GM12878 (cell line): ENCODE data around the gene DNAJC18.

Experiments used
- BACH1 ChIP-seq: fragments of 450-650 bp; IDR thresholded peaks from 2 replicates; pipeline ENCODE4 v1.6.1; 2017; ENCODE audit warnings: mild to moderate bottlenecking, borderline replicate concordance
- CEBPB ChIP-seq, 2 experiments: fragments of 150-350 bp in 1 of 2; IDR thresholded peaks; 2 replicates each; pipeline ENCODE4 v1.6.1; 2012 to 2014; ENCODE audit warnings: low read depth in 2 of 2, low read length in 2 of 2, borderline replicate concordance in 1 of 2, inconsistent platforms in 1 of 2
- CEBPZ ChIP-seq: fragments of 150-350 bp; IDR thresholded peaks from 2 replicates; pipeline ENCODE4 v1.6.1; 2016; ENCODE audit warnings: low read depth, low read length
- CTCF ChIP-seq, 3 experiments: IDR thresholded peaks in 2 of 3; conservative IDR thresholded peaks in 1 of 3; 2 replicates each; pipeline ENCODE4 v1.5.1; 2011; ENCODE audit warnings: low read depth in 3 of 3, low read length in 3 of 3, mild to moderate bottlenecking in 3 of 3, control low read depth in 2 of 3, moderate library complexity in 2 of 3, inconsistent platforms in 1 of 3, mixed read lengths in 1 of 3; ENCODE audit not compliant: control insufficient read depth in 2 of 3, insufficient read depth in 1 of 3; ENCODE audit errors: extremely low read depth in 1 of 3
- EZH2 ChIP-seq: IDR thresholded peaks from 2 replicates; pipeline ENCODE4 v1.6.1; 2012; ENCODE audit warnings: low read depth, mild to moderate bottlenecking, control low read depth, inconsistent platforms, low read length, borderline replicate concordance; ENCODE audit not compliant: control insufficient read depth
- MAX ChIP-seq: IDR thresholded peaks from 2 replicates; pipeline ENCODE4 v1.6.1; 2012; ENCODE audit warnings: low read depth, low read length, improper control_type of control experiment
- POLR2A ChIP-seq: IDR thresholded peaks from 2 replicates; pipeline ENCODE4 v1.6.1; 2011; ENCODE audit warnings: low read depth, mild to moderate bottlenecking, low read length
- POLR2AphosphoS5 ChIP-seq: IDR thresholded peaks from 2 replicates; pipeline ENCODE4 v1.6.1; 2011; ENCODE audit warnings: mild to moderate bottlenecking, low read length, inconsistent platforms
- SMC3 ChIP-seq: IDR thresholded peaks from 2 replicates; pipeline ENCODE4 v1.6.1; 2011; ENCODE audit warnings: low read length, improper control_type of control experiment, borderline replicate concordance
- YY1 ChIP-seq: IDR thresholded peaks from 2 replicates; pipeline ENCODE4 v1.6.1; 2011; ENCODE audit warnings: low read depth, mild to moderate bottlenecking, low read length
- ZBTB11 ChIP-seq: fragments of 450-650 bp; formaldehyde crosslinking; IDR thresholded peaks from 2 replicates; pipeline ENCODE4 v1.5.0; 2022; ENCODE audit warnings: mild to moderate bottlenecking, missing genetic modification characterization
- ZNF24 ChIP-seq: fragments of 450-650 bp; IDR thresholded peaks from 2 replicates; pipeline ENCODE4 v1.6.1; 2017; ENCODE audit warnings: antibody characterized with exemption, mild to moderate bottlenecking
- ZNF384 ChIP-seq: IDR thresholded peaks from 2 replicates; pipeline ENCODE4 v1.6.1; 2012; ENCODE audit warnings: low read depth, mild to moderate bottlenecking, low read length, improper control_type of control experiment, borderline replicate concordance

- TF ChIP-seq CTCF (IDR thresholded peaks at IDR 0.05 in 2 of 3, conservative IDR thresholded peaks at IDR 0.05 in 1 of 3; ENCODE audit: control insufficient read depth in 2 of 3, extremely low read depth in 1 of 3, insufficient read depth in 1 of 3, low read depth in 3 of 3, low read length in 3 of 3) = no peak
- TF ChIP-seq EZH2 = no peak
- no peak for TF ChIP-seq POLR2A
- TF ChIP-seq YY1 = no peak
- TF ChIP-seq ZBTB11 = no peak
- no peak for TF ChIP-seq ZNF384
- TF ChIP-seq ZNF24 = no peak
- TF ChIP-seq CEBPZ = no peak
- TF ChIP-seq POLR2AphosphoS5 = peak; percentile 56; the same call in 1 of the 2 replicates
- TF ChIP-seq MAX = no peak; the same call in 1 of the 2 replicates
- TF ChIP-seq BACH1 = no peak
- no peak for TF ChIP-seq SMC3
- TF ChIP-seq CEBPB (IDR thresholded peaks at IDR 0.05; ENCODE audit: borderline replicate concordance in 1 of 2, low read depth in 2 of 2, low read length in 2 of 2) = no peak
Measured at GRCh38 chr5:139391570-139392323, 47.6 kb downstream of the DNAJC18 start.
